Common myeloid progenitor, CD34-positive (primary cell): ENCODE results near the gene NUCKS1.

Experiments used
- CTCF ChIA-PET: fragments of 350-600 bp; sonication (Branson Sonifier 250); formaldehyde crosslinking; loops from one replicate; lab custom pipeline; 2021; ENCODE audit warnings: antibody characterized with exemption; lab: Charles Lee
- POLR2A ChIA-PET: fragments of 350-600 bp; sonication (Branson Sonifier 250); formaldehyde crosslinking; loops from one replicate; lab custom pipeline; 2021; ENCODE audit warnings: antibody characterized with exemption; lab: Charles Lee
- DNase-seq, 3 donors: peaks; one replicate each; pipeline versions ENCODE4 v3.0.0 to v3.0.0-alpha.2; 2013
- H3K27ac ChIP-seq, 2 experiments: 1 replicate in 1 of 2; 2 replicates in 1 of 2; pipeline ENCODE4 v1.7.0; 2013; ENCODE audit warnings: inconsistent platforms in 2 of 2, low read length in 2 of 2, mild to moderate bottlenecking in 2 of 2, low read depth in 1 of 2, moderate library complexity in 1 of 2; ENCODE audit not compliant: severe bottlenecking in 2 of 2, insufficient read depth in 1 of 2, poor library complexity in 1 of 2
- H3K27me3 ChIP-seq, 5 experiments: replicated peaks in 2 of 5; 1 replicate in 3 of 5; 2 replicates in 2 of 5; pipeline versions ENCODE4 v1.6.1 to v1.7.0; 2013; ENCODE audit warnings: low read length in 4 of 5, mild to moderate bottlenecking in 2 of 5, moderate library complexity in 2 of 5, inconsistent platforms in 1 of 5; ENCODE audit not compliant: insufficient read depth in 5 of 5, control insufficient read depth in 4 of 5
- H3K36me3 ChIP-seq, 4 experiments: 1 replicate in 2 of 4; 2 replicates in 2 of 4; pipeline versions ENCODE4 v1.6.1 to v1.7.0; 2013; ENCODE audit warnings: low read length in 3 of 4, control low read depth in 1 of 4, mild to moderate bottlenecking in 1 of 4; ENCODE audit not compliant: control insufficient read depth in 4 of 4, insufficient read depth in 4 of 4
- H3K4me1 ChIP-seq, 4 experiments: 1 replicate in 3 of 4; 2 replicates in 1 of 4; pipeline versions ENCODE4 v1.6.1 to v1.7.1; 2013; ENCODE audit warnings: low read length in 3 of 4, mild to moderate bottlenecking in 3 of 4, control low read depth in 1 of 4, inconsistent platforms in 1 of 4, moderate library complexity in 1 of 4; ENCODE audit not compliant: control insufficient read depth in 4 of 4, insufficient read depth in 4 of 4; ENCODE audit errors: control extremely low read depth in 1 of 4
- H3K4me3 ChIP-seq, 7 experiments: 1 replicate in 4 of 7; 2 replicates in 3 of 7; pipeline versions ENCODE4 v1.5.1 to v1.7.0; 2013; ENCODE audit warnings: mild to moderate bottlenecking in 7 of 7, low read length in 6 of 7, moderate library complexity in 6 of 7, inconsistent platforms in 2 of 7, low read depth in 2 of 7, control low read depth in 1 of 7; ENCODE audit not compliant: insufficient read depth in 4 of 7, control insufficient read depth in 1 of 7; ENCODE audit errors: extremely low read depth in 1 of 7
- H3K9me3 ChIP-seq, 5 experiments: 1 replicate in 4 of 5; 2 replicates in 1 of 5; pipeline versions ENCODE4 v1.6.1 to v1.7.1; 2013; ENCODE audit warnings: low read length in 4 of 5, mild to moderate bottlenecking in 2 of 5, inconsistent platforms in 1 of 5, low read depth in 1 of 5, moderate library complexity in 1 of 5; ENCODE audit not compliant: control insufficient read depth in 4 of 5, insufficient read depth in 2 of 5; ENCODE audit errors: control extremely low read depth in 1 of 5
- WGBS: methylation state at CpG from one replicate; pipeline ENCODE4 v1.1.5; 2013; ENCODE audit not compliant: insufficient coverage; 5-methylcytosine and 5-hydroxymethylcytosine counted together

Gene NUCKS1

DNA sequence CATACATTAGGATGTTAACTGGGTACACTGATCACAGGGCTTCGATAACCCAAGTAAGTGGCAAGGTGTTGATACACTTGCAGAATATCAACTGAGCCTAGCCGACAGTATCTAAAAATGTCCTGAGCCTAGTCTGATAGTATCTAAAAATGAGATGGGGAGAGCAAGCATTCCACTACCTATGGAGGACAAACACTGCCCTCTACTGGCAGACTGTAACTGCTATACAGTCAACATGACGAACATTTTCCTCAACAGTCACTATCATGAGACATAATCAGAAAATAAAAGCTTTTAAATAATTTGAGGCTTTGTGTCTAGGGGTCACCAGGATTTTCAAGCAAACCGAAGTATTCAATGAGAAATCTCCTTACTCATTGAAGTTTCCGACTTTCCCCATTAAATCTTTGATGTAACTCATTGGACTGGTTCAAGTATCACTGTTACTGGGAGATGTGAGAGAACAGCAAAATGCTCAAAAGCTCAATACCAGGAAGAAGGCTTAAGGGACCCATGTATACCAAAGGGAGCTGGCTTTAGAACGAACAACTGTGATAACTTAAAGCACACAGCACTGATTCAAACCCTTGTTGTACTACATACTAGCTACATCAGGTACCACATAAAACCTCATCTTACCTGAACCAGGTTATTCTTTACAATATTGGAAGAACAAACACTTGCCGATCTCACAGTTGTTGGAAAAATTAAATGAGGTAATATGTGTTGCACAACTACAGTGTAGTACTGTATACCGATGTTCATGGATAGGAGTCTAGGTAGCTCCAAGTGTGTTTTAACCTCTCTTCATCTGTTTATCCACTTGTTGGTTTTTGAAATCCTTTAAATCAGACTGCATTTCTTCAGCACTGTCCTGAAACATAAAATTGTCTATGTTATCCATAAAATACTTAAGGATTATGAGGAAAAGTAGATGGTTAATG is 38.6 kb downstream of the NUCKS1 start:
- Histone ChIP-seq H3K36me3 (peaks cover 0 to 42% (median 7%) of the 10 kb centered on the region in 4 experiments), H3K27me3 (no peaks in the 10 kb centered on the region), H3K4me1 (peaks cover 26 to 49% (median 34%) of the 10 kb centered on the region in 4 experiments), H3K4me3 (no peak overlapping the region), H3K9me3 (no peaks in the 10 kb centered on the region), H3K27ac (no peak overlapping the region)
- CTCF ChIA-PET = interaction anchor here (0.7 to 19.6 kb wide), 30 partner anchors 9 to 267 kb away, joined by 3 to 1013 read pairs (median 5); partner anchors contain the start of genes ELK4 and SLC45A3
- POLR2A ChIA-PET = interaction anchor here (0.7 to 1.1 kb wide), 2 partner anchors 51 to 53 kb away, joined by 3 read pairs; no protein-coding TSS in a partner anchor
- WGBS = 61% methylated on average over 4 of the region's 8 CpGs
- peak; percentile 87 to 92 (median 88) for DNase-seq

DNA sequence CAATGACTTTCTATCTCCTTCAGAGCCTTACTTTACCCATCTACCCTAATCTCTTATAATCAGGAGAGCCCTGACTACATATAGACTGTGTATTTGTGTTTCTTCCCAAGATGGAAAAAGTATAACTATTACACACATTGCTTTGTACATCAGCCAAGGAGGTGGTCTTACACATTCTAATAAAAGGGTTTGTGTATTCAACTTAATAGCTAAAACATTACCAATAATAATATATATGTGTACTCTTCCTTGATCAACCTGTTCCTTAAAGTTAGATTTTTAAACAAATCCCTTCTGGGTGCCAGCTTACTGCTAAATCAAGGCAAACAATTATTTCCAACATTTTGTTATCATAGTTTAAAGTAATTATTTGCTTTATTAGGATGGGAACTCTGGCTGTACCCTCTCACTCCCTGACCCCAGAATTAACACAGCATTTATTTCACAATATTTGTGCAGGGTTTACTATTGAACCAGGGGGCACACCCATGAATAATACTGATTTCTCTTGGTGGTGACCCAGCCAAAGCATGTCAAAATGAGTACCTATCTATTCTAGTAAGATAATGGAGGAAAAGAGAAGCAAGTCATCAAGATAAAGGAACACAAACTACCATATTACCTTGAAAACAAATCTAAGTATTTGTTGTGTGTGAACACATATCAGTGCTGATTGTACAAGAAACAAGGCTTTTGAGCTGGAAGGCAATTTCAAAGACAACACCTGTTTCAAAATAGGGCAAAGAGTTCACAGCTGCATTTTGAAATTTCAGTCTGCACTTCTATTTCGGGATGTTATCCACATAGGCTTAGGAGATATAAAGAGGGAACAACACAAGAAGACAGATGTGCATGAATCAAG is 39.5 kb downstream of the NUCKS1 start:
- H3K27me3 ChIP-seq = no peaks in the 10 kb centered on the region
- peaks cover 0 to 32% (median 5%) of the 10 kb centered on the region in 4 experiments for H3K36me3 ChIP-seq
- H3K9me3 ChIP-seq = no peaks in the 10 kb centered on the region
- H3K4me1 ChIP-seq = peaks cover 30 to 53% (median 38%) of the 10 kb centered on the region in 4 experiments
- no CpG with 5 or more reads among the region's 1 CpG for WGBS
- H3K4me3 ChIP-seq = no peak overlapping the region
- no peak overlapping the region for H3K27ac ChIP-seq
- ChIA-PET CTCF (interaction anchor here (0.7 to 19.6 kb wide), 23 partner anchors 10 to 268 kb away, joined by 3 to 1013 read pairs (median 6); partner anchors contain the start of genes ELK4 and SLC45A3), POLR2A (interaction anchor here (1.1 kb wide), 1 partner anchor 52 kb away, joined by 3 read pairs; no protein-coding TSS in a partner anchor)
- DNase-seq = no peak

DNA sequence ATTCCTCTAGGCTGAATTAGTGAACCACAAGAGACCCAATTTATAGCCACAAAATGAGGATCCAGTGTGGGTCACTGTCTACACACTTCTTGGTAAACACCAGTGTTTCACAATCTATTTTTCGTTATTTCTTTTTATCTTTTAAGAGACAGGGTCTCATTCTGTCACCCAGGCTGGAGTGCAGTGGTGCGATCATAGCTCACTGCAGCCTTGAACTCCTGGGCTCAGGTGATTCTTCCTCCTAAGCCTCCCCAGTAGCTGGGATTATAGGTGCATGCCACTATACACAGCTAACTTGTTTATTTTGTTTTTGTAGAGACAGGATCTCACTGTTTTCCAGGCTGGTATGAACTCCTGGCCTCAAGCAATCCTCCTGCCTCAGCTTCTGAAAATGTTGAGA is 40.3 kb downstream of the NUCKS1 start:
- no peaks in the 10 kb centered on the region for H3K27me3 ChIP-seq
- H3K4me1 ChIP-seq = peaks cover 36 to 59% (median 42%) of the 10 kb centered on the region in 4 experiments
- H3K27ac ChIP-seq = no peak overlapping the region
- CTCF ChIA-PET = interaction anchor here (0.6 to 19.6 kb wide), 17 partner anchors 9 to 269 kb away, joined by 3 to 1013 read pairs (median 5); partner anchors contain the start of gene SLC45A3
- H3K4me3 ChIP-seq = no peak overlapping the region
- H3K9me3 ChIP-seq = no peaks in the 10 kb centered on the region
- DNase-seq = no peak
- peaks cover 0 to 25% (median 3%) of the 10 kb centered on the region in 4 experiments for H3K36me3 ChIP-seq
- POLR2A ChIA-PET = interaction anchor here (1.0 to 1.1 kb wide), 2 partner anchors 11 to 32 kb away, joined by 3 read pairs; no protein-coding TSS in a partner anchor
- 88% methylated on average over 1 of the region's 2 CpGs for WGBS

DNA sequence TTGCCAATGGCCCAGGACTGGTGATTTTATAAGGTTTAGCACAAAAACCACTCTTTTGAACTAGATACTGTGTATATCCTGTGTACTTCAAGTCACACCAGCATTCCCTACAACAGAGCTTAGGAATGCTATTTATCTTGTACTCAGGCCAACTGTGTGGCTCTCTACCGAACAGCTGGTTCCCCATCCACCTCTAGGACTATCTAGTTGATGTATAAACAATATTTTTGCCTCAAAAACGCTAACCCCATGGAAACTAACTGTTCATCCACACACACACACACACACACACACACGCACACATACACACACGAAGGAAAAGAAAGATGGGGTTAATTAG is 41.0 kb downstream of the NUCKS1 start:
- DNase-seq = no peak
- H3K27ac ChIP-seq = no peak overlapping the region
- POLR2A ChIA-PET = interaction anchor here (0.6 to 1.1 kb wide), 3 partner anchors 11 to 31 kb away, joined by 3 to 5 read pairs (median 3); no protein-coding TSS in a partner anchor
- H3K27me3 ChIP-seq = no peaks in the 10 kb centered on the region
- peaks cover 36 to 65% (median 48%) of the 10 kb centered on the region in 4 experiments for H3K4me1 ChIP-seq
- H3K4me3 ChIP-seq = no peak overlapping the region
- CTCF ChIA-PET = interaction anchor here (0.6 to 19.6 kb wide), 11 partner anchors 9 to 270 kb away, joined by 3 to 1013 read pairs (median 5); partner anchors contain the start of gene SLC45A3
- peaks cover 0 to 19% (median 3%) of the 10 kb centered on the region in 4 experiments for H3K36me3 ChIP-seq
- WGBS = no CpG with 5 or more reads among the region's 4 CpGs
- no peaks in the 10 kb centered on the region for H3K9me3 ChIP-seq

GRCh38 chr1:205706601-205707502 is 43.1 kb downstream of the NUCKS1 start:
- ChIA-PET POLR2A (interaction anchor here (0.6 to 1.6 kb wide), 5 partner anchors 12 to 49 kb away, joined by 3 to 5 read pairs (median 3); no protein-coding TSS in a partner anchor), CTCF (interaction anchor here (0.9 to 19.6 kb wide), 4 partner anchors 9 to 58 kb away, joined by 3 to 1013 read pairs (median 4); partner anchors contain the start of gene SLC45A3)
- Histone ChIP-seq H3K27ac (peak overlapping the region; percentile 25 to 60), H3K36me3 (peaks cover 0 to 16% (median 3%) of the 10 kb centered on the region in 4 experiments), H3K4me3 (peak overlapping the region in 1 of 7 experiments; percentile 12), H3K9me3 (no peaks in the 10 kb centered on the region), H3K4me1 (peaks cover 48 to 87% (median 70%) of the 10 kb centered on the region in 4 experiments), H3K27me3 (no peaks in the 10 kb centered on the region)
- 43% methylated on average over 5 of the region's 6 CpGs for WGBS
- peak; percentile 23 to 64 (median 51) for DNase-seq
